HFF-Myc (cell line): Measurements from ENCODE around the gene KCNMA1.

ENCODE experiments used
- DNase-seq: peaks from one replicate; pipeline ENCODE4 v3.0.0-alpha.2; 2011; ENCODE audit warnings: low read depth; ENCODE audit errors: extremely low read depth
- H3K4me3 ChIP-seq: replicated peaks from 2 replicates; pipeline ENCODE4 v1.5.1; 2011; ENCODE audit warnings: low read depth, mild to moderate bottlenecking, control low read depth, low read length
- TF ChIP-seq, protein P1 (sequence below): IDR thresholded peaks from 2 replicates; pipeline ENCODE4 v1.5.1; 2012; ENCODE audit warnings: mild to moderate bottlenecking, low read depth, low read length, control low read depth; ENCODE audit errors: missing control alignments

The KCNMA1 gene

GRCh38 chr10:77071001-77071511 is 566.6 kb downstream of the KCNMA1 start:
- no peak overlapping the region for H3K4me3 ChIP-seq
- TF ChIP-seq, protein P1, sequence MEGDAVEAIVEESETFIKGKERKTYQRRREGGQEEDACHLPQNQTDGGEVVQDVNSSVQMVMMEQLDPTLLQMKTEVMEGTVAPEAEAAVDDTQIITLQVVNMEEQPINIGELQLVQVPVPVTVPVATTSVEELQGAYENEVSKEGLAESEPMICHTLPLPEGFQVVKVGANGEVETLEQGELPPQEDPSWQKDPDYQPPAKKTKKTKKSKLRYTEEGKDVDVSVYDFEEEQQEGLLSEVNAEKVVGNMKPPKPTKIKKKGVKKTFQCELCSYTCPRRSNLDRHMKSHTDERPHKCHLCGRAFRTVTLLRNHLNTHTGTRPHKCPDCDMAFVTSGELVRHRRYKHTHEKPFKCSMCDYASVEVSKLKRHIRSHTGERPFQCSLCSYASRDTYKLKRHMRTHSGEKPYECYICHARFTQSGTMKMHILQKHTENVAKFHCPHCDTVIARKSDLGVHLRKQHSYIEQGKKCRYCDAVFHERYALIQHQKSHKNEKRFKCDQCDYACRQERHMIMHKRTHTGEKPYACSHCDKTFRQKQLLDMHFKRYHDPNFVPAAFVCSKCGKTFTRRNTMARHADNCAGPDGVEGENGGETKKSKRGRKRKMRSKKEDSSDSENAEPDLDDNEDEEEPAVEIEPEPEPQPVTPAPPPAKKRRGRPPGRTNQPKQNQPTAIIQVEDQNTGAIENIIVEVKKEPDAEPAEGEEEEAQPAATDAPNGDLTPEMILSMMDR: no peak
- no peak for DNase-seq

DNA sequence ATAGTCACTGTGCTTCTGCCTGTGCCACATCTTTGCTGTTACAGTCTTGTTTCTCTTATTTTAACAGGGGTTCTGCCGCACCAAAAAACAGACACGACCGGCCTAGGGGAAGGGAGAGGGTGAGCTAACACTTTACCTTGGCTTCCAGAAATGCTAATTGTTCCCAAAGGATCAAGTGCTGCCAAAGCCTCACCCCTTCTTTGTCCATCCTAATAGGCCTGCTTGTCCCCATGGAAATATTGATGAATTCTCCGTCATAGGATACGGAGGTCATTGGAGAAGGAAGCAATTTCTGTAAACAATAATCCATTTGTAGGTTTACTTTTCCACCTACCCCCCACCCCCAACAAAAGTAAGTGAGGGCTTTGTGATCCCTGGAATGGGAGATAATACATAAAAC is 567.3 kb downstream of the KCNMA1 start:
- no peak overlapping the region for H3K4me3 ChIP-seq
- DNase-seq: no peak
- TF ChIP-seq, protein P1: no peak

DNA sequence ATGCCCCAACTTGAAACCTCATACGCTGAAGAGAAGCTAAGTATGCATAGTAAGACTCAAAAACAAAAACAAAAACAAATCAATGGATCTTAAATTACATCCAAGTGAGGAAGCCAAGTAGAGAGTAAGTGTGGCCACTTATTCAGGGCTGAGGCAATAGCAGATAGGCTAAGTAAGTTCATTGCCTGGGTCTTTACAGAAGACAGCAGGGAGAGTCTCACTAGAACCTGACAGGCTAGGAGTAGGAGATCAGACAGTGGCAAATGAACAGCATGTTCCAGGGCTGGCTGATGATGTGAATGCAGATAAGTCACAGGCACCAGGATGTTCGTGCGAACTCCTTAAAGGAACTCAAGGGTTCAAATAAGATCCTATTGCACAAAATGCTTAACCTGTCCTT is 568.6 kb downstream of the KCNMA1 start:
- DNase-seq: no peak
- H3K4me3 ChIP-seq: no peak overlapping the region
- TF ChIP-seq, protein P1: no peak

DNA sequence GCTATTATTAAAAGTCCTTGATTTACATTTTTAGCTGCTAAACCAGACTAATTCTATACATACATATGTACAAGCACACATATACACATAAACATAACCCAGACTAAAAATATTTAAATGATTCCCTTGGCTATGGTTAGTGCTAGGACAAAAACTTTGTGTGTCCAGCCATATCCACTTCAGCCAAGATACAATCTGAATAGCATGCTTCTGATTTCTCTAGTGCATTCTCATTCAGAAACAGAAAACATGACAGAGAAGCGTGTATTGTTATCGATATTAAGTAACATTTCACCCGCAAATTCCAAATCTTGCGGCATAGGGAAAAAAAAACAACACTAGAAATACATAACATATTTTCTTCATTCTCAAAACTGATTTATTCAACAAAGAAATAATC is 569.3 kb downstream of the KCNMA1 start:
- DNase-seq: no peak
- H3K4me3 ChIP-seq: no peak overlapping the region
- TF ChIP-seq, protein P1: no peak

GRCh38 chr10:77062381-77062780 is 575.2 kb downstream of the KCNMA1 start:
- no peak overlapping the region for H3K4me3 ChIP-seq
- DNase-seq: no peak
- TF ChIP-seq, protein P1: no peak

DNA sequence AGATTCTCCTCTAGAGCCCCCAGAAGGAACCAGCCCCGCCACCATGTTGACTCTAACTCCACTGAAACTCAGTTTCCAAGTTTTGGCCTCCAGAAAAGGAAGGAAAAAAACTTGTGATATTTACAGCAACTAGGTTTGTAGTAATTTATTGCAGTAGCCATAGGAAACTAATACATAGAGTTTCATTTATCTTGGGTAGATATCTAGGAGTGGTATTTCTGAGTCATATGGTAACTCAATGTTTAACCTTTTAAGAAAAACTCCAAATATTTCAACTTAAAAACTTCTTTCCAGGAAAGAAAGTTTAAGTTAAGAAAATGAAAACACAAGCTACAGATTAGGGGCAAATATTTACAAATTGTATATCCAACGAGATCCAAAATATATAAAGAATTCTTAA is 576.7 kb downstream of the KCNMA1 start:
- TF ChIP-seq, protein P1: no peak
- H3K4me3 ChIP-seq: no peak overlapping the region
- DNase-seq: no peak

GRCh38 chr10:77056650-77057049 is 581.0 kb downstream of the KCNMA1 start:
- TF ChIP-seq, protein P1: no peak

More at GRCh38 chr10:77056650-77057049, 581.0 kb downstream of the KCNMA1 start:
- H3K4me3 ChIP-seq: no peak overlapping the region
- DNase-seq: no peak
